IPS-18c (cell line): ENCODE measurements around the gene CDC25B.
"Not testable (repeated sequence)": the region's sequence is repeated elsewhere in the genome, so short reads cannot be mapped to it uniquely, and the experiment has no call there.

Experiments
- H3K4me3 ChIP-seq: 2 replicates; pipeline ENCODE4 v1.7.0; 2013; ENCODE audit warnings: low read depth, mild to moderate bottlenecking, low read length, moderate library complexity; ENCODE audit not compliant: insufficient read depth
- H3K9me3 ChIP-seq: one replicate; pipeline ENCODE4 v1.6.1; 2013; ENCODE audit warnings: mild to moderate bottlenecking, low read length, moderate library complexity; ENCODE audit not compliant: control insufficient read depth, insufficient read depth

The CDC25B gene

DNA sequence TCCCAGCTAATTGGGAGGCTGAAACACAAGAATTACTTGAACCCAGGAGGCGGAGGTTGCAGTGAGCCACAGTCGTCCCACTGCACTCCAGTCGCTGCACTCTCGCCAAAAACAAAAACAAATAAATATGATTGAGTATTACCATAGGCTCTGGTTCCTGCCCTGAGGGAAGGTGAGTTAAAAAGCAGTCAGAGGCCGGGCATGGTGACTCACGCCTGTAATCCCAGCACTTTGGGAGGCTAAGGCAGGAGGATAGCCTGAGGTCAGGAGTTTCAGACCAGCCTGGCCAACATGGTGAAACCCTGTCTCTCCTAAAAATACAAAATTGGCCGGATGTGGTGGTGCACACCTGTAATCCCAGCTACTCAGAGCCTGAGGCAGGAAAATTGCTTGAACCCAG, 44.1 kb downstream of the CDC25B start:
- H3K9me3 ChIP-seq, H3K4me3 ChIP-seq: not testable (repeated sequence)

DNA sequence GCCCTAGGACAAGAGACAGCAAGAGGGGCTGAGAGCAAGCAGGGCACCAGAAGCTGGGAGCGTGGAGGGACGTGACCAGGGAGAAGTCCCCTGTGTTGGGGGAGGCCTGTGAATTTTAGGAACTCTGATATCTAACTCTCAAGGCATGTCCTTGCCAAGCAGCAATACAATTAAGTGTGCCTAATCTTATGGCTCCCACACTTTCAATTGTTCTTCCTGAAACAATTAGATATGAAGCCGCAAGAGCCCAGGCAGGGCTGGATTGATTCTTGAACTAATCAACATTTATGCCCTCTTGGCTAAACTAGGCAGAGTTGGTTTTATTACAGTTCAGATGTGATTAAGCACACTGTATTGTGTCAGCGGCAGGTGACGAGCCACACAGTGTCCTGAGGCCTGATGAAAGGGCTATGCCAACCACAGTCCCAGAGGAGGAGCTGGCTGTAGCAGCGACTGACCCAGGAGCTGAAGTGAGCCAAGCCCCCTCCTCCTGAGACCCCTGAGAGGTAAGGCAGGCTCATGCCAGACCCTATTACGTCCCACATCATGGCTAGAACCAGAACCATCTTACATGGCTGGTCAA, 46.3 kb downstream of the CDC25B start:
- H3K4me3 ChIP-seq: no peak overlapping the region
- no peaks in the 10 kb centered on the region for H3K9me3 ChIP-seq

DNA sequence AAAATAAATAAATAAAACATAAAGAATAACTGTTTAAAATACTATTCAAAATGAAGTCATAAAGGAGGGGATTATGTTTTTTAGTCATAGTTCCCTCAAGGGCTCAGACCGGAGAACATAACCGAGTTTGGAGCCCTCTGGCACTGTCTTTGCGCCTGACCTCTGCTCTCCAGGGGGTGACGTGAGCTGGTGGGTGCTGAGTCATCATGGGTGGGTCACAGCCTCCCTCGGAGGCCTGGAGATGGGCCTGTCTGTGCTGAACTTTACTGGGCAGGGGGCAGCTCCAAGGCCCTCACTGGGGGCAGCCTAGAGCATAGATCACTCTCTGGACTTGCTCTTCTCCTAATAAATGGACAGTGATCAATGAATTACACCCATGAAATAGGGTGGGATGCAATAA, 47.4 kb downstream of the CDC25B start:
- no peaks in the 10 kb centered on the region for H3K9me3 ChIP-seq
- H3K4me3 ChIP-seq: no peak overlapping the region

DNA sequence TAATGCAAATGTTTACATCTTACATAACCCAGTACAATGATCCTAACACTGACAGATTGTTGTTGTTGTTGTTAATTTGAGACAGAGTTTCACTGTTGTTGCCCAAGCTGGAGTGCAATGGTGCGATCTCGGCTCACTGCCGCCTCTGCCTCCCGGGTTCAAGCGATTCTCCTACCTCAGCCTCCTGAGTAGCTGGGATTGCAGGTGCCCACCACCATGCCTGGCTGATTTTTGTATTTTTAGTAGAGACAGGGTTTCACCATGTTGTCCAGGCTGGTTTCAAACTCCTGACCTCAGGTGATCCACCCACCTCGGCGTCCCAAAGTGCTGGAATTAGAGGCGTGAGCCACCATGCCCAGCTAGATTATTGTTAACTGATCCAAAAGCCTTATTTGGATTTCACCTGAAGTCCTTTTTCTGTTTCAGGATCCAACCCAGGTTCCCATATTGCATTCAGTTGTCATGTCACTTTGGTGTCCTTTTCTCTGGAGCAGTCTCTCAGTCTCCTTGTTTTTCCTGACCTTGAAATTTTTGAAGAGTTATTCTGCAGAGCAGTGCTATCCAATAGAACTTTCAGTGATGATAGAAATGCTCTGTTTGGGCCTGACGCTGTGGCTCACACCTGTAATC, 48.0 kb downstream of the CDC25B start:
- H3K4me3 ChIP-seq, H3K9me3 ChIP-seq: not testable (repeated sequence)

DNA sequence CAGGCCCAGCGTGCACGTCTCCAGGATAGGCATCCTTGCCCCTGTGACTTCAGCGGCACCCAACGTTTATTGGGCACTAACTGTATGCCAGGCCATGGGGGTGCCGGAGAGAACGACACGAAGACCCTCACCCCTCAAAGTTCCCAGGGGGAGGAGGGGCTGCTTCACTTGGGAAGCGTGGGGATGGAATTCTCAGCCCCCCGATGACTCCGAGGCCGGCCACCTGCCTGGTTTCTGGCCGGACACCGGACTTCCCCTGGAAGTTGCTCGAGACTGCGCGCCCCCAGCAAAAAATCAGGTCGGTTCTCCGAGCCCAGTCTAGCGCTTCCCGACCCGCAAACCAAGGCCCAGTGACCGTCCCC, 50.2 kb downstream of the CDC25B start:
- Histone ChIP-seq H3K4me3 (peak overlapping the region; percentile 97), H3K9me3 (no peaks in the 10 kb centered on the region)

DNA sequence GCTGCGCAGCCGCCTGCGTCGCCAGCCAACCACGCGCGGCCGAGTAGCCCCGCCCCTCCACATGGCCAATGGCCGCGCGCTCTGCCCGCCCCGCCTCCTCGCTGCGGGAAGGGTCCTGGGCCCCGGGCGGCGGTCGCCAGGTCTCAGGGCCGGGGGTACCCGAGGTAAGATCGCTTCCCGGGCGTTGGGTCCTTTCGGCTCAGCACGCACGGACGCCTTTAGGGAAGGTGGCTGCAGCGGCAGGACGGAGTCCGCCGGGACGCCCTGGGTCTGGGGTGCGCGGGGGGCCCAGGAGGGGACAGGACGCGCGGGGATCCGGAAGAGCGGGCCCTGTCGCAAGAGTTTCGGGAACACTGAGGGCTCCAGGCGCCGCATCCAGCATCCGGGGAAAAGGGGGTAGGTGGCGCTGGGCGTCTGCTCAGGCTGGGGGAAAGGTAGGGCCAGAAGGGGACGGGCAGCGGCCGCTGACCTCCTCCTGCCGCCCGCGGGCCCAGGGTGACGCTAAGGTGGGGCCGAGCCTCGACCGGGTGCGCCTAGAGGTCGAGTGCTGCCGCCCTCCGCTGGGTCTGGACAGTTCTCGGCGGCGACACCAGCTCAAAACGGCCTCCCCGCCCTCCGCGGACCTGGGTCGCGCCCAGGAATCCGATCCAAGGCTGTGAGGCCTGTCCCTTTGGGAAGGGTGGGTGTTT, 50.8 kb downstream of the CDC25B start, which contains the start of gene MAVS:
MAVS (plus strand) TSS at position 95 of the 689 bp plus-strand sequence. CDS start 7,791 bp downstream, outside the sequence.
- Histone ChIP-seq H3K4me3 (peak within 1 kb of the TSS; percentile 97), H3K9me3 (no peaks in the 10 kb centered on the region)

DNA sequence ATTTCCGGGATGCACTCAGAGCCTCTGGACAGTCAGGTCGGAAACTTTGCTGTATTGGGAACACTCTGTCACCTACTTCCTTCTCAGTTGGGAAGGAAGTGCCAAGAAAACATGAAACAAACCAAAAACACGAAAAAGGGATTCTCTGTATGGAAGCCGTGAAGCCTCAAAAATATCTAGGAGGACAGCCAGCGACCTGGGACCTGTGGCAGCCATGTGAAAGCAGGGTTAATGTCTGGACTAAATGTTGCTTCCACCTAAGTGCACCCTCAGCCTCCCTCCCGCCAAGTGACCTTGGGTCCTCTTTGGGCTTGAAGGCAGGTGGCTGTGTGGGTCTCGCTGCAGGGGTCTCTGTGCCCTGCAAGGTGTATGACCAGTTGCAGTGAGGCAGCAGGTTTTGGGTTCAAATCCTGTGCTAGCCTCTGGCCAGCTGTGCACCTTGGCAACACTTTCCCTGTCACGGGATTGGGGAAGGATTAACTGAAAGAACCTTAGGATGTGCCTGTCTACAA, 51.4 kb downstream of the CDC25B start:
- no peaks in the 10 kb centered on the region for H3K9me3 ChIP-seq
- peak overlapping the region; percentile 97 for H3K4me3 ChIP-seq

DNA sequence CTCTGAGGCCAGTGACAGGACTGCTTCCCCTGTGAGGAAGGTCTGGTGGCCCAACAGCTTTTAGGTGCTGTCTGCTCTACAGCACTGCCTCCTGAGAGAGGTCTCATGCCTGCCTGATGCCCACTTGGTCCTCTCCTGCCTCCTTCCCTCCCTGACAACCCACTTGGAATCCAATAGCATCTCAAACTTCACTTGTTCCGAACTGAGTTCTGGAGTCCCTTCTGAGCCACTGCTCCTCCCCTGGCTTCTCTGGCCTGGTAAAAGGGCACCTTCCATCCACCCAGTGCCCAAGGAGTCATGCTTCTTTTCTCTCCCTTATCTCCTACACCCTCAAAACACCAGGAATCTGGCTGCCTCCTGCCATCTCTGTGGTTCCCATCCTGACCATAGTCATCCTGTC, 52.5 kb downstream of the CDC25B start:
- Histone ChIP-seq H3K9me3 (no peaks in the 10 kb centered on the region), H3K4me3 (no peak overlapping the region)

DNA sequence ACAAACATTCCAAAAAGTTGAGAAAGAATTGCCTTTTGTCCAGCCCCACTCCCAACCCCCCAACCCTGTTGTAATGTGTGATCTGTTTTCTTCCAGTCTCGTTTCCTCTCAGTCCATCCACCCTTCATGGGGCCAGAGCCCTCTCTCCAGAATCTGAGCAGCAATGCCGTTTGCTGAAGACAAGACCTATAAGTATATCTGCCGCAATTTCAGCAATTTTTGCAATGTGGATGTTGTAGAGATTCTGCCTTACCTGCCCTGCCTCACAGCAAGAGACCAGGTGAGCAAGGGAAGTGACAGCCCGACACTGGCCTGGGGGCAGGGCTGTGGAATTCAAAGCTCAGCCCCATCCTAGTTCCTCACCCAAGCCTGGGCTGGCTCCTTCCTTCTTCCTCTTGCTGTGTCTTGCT, 58.4 kb downstream of the CDC25B start:
- Histone ChIP-seq H3K9me3 (no peaks in the 10 kb centered on the region), H3K4me3 (no peak overlapping the region)
